K562 (cell line): ENCODE measurements around the gene RAE1. TPM values are rescaled to one million over a fixed set of nuclear protein-coding genes. Genes with fewer than 3 reads are reported as not detected.

Source experiments
- ARHGAP35 ChIP-seq: fragments of 450-650 bp; IDR thresholded peaks from 2 replicates; pipeline ENCODE4 v1.6.1; 2018; ENCODE audit not compliant: partially characterized antibody
- BHLHE40 ChIP-seq: IDR thresholded peaks from 2 replicates; pipeline ENCODE4 v1.6.1; 2011; ENCODE audit warnings: low read length, improper control_type of control experiment
- CCNT2 ChIP-seq: IDR thresholded peaks from 2 replicates; pipeline ENCODE4 v1.6.1; 2011; ENCODE audit warnings: borderline replicate concordance, low read depth, mild to moderate bottlenecking, moderate library complexity, mixed read lengths, low read length; ENCODE audit not compliant: insufficient read length; ENCODE audit errors: extremely low read depth
- FOSL1 ChIP-seq: fragments of 200-800 bp; sonication (Bioruptor generic); conservative IDR thresholded peaks from 2 replicates; pipeline ENCODE4 v1.6.1; 2016; ENCODE audit warnings: missing genetic modification characterization, missing compliant biosample characterization
- FOXP4 ChIP-seq: sonication (generic); formaldehyde crosslinking; IDR thresholded peaks from 2 replicates; pipeline ENCODE4 v1.8.0; 2022; ENCODE audit warnings: mild to moderate bottlenecking, missing genetic modification reagents, borderline replicate concordance
- GATAD2A ChIP-seq: fragments of 450-650 bp; IDR thresholded peaks from 2 replicates; pipeline ENCODE4 v1.6.1; 2017
- HES1 ChIP-seq: fragments of 450-650 bp; IDR thresholded peaks from 2 replicates; pipeline ENCODE4 v1.6.1; 2016; ENCODE audit warnings: low read depth, mild to moderate bottlenecking, moderate library complexity
- KAT8 ChIP-seq: fragments of 450-650 bp; IDR thresholded peaks from 2 replicates; pipeline ENCODE4 v1.6.1; 2016; ENCODE audit warnings: low read depth, mild to moderate bottlenecking
- LCOR ChIP-seq: sonication (generic); formaldehyde crosslinking; IDR thresholded peaks from 2 replicates; pipeline ENCODE4 v1.8.0; 2022; ENCODE audit warnings: mild to moderate bottlenecking, missing genetic modification reagents
- MAX ChIP-seq: sonication (generic); formaldehyde crosslinking; IDR thresholded peaks from 2 replicates; pipeline ENCODE4 v1.9.0; 2022; ENCODE audit warnings: mild to moderate bottlenecking, missing genetic modification reagents
- POU5F1 ChIP-seq: fragments of 150-350 bp; IDR thresholded peaks from 2 replicates; pipeline ENCODE4 v1.6.1; 2014; ENCODE audit warnings: borderline replicate concordance, low read length, low read depth, mild to moderate bottlenecking; ENCODE audit not compliant: partially characterized antibody
- SRSF3 ChIP-seq: fragments of 200-400 bp; formaldehyde crosslinking; IDR thresholded peaks from 2 replicates; pipeline ENCODE4 v1.6.1; 2016; ENCODE audit warnings: mild to moderate bottlenecking, low read length, moderate library complexity; ENCODE audit not compliant: insufficient read depth
- ZKSCAN8 ChIP-seq: fragments of 200-800 bp; sonication (Bioruptor generic); IDR thresholded peaks from 2 replicates; pipeline ENCODE4 v1.6.1; 2016; ENCODE audit warnings: missing genetic modification characterization, missing compliant biosample characterization
- ZNF274 ChIP-seq: IDR thresholded peaks from 2 replicates; pipeline ENCODE4 v1.6.1; 2011; ENCODE audit warnings: low read depth, mild to moderate bottlenecking, low read length, moderate library complexity, borderline replicate concordance
- ZNF395 ChIP-seq: fragments of 200-800 bp; sonication (Bioruptor generic); IDR thresholded peaks from 2 replicates; pipeline ENCODE4 v1.6.1; 2017; ENCODE audit warnings: missing genetic modification characterization, missing compliant biosample characterization
- ZNF507 ChIP-seq: conservative IDR thresholded peaks from 2 replicates; pipeline ENCODE4 v1.6.1; 2017; ENCODE audit warnings: missing genetic modification characterization, missing compliant biosample characterization
- ZNF518B ChIP-seq: fragments of 250-450 bp; sonication (Bioruptor Pico); IDR thresholded peaks from 2 replicates; pipeline ENCODE4 v1.5.0; 2021; ENCODE audit warnings: mild to moderate bottlenecking, moderate library complexity
- ZNF655 ChIP-seq: fragments of 250-450 bp; sonication (Bioruptor Pico); IDR thresholded peaks from 2 replicates; pipeline ENCODE4 v1.5.0; 2021
- polyA plus RNA-seq, 8 experiments: library from polyadenylated mRNA; depleted of rRNA in 4 of 8; stranded (reverse) in 5 of 8; unstranded in 3 of 8; fragments of >200 nt; fragmentation: Nextera tagmentation in 2 of 8; fragmentation: Illumina TruSeq in 1 of 8; extraction: Ambion mirVana in 2 of 8; extraction: Trizol in 1 of 8; gene quantifications; 2 replicates each; pipeline versions ENCODE4 v1.2.1 to v1.2.3, GENCODE V29; 2011 to 2014; ENCODE audit warnings: inconsistent platforms in 1 of 8, missing spikeins in 1 of 8
- total RNA-seq, 7 experiments: library from RNA; depleted of rRNA in 6 of 7; stranded (reverse); fragments of >200 nt in 6 of 7; fragmentation: Illumina TruSeq in 2 of 7; extraction: Trizol in 2 of 7; gene quantifications; 2 replicates each; pipeline versions ENCODE4 v1.2.1 to v1.2.3, GENCODE V29; 2011 to 2021; ENCODE audit warnings: low replicate concordance in 1 of 7

RAE1 gene
- total and polyA plus RNA-seq, 9 of the 15 experiments (the other 6 are each of a cell fraction or from before 2014, with no cell fraction given): 33.7 to 248 (median 77.7) TPM

- no peak for TF ChIP-seq ZNF395 (CRISPR knock-in tag)
- no peak for TF ChIP-seq FOXP4 (CRISPR knock-in tag)
- TF ChIP-seq CCNT2: peak; percentile 13
- TF ChIP-seq ZNF655 (CRISPR knock-in tag): no peak
- TF ChIP-seq SRSF3: no peak
- TF ChIP-seq LCOR (CRISPR knock-in tag): 0 out of 2 replicates have a peak, but pooled peaks have one; percentile 29
- TF ChIP-seq ZNF274: no peak
- TF ChIP-seq ARHGAP35: no peak
- no peak for TF ChIP-seq GATAD2A
- TF ChIP-seq BHLHE40: no peak
- peak; percentile 39; the same call in 1 of the 2 replicates for TF ChIP-seq KAT8
- TF ChIP-seq MAX (CRISPR knock-in tag): peak; percentile 92
- no peak for TF ChIP-seq FOSL1 (tag)
- TF ChIP-seq HES1: no peak
- TF ChIP-seq ZNF507 (tag): no peak
- TF ChIP-seq ZNF518B (CRISPR knock-in tag): no peak
- no peak for TF ChIP-seq POU5F1
- no peak for TF ChIP-seq ZKSCAN8 (CRISPR knock-in tag)
These were observed at the start of gene RAE1 (continued) for GRCh38 chr20:57351042-57351783.
